H1 (cell line): Measurements from ENCODE around the gene LAPTM4A. TPM values are rescaled to one million over a fixed set of nuclear protein-coding genes. Genes with fewer than 3 reads are reported as not detected.

Experiments used
- CTCF ChIA-PET: fragments of 300-600 bp; sonication (Branson Sonifier 250); formaldehyde crosslinking; loops from one replicate; lab custom pipeline; 2021; ENCODE audit not compliant: partially characterized antibody; lab: Charles Lee
- POLR2A ChIA-PET: fragments of 300-600 bp; sonication (Branson Sonifier 250); formaldehyde crosslinking; loops from one replicate; lab custom pipeline; 2021; ENCODE audit warnings: inconsistent platforms; ENCODE audit not compliant: partially characterized antibody; lab: Charles Lee
- DNase-seq, 2 experiments: peaks; one replicate each; pipeline versions ENCODE4 v3.0.0 to v3.0.0-alpha.2; 2010 to 2022; ENCODE audit warnings: low spot score in 2 of 2, low read depth in 1 of 2, mixed read lengths in 1 of 2
- FAIRE-seq: peaks from 2 replicates; lab custom pipeline; 2011; peaks lifted over from hg19 to GRCh38; lab: Jason Lieb, UNC
- H2AFZ ChIP-seq: 2 replicates; pipeline ENCODE4 v1.8.1; 2012; ENCODE audit warnings: low read length, inconsistent platforms
- H2AK5ac ChIP-seq: 2 replicates; pipeline ENCODE4 v1.6.1; 2013; ENCODE audit warnings: low read depth, low read length
- H2BK120ac ChIP-seq: replicated peaks from 2 replicates; pipeline ENCODE3; 2013; ENCODE audit warnings: low read depth, low read length, inconsistent platforms
- H2BK12ac ChIP-seq: 2 replicates; pipeline ENCODE4 v1.6.1; 2013; ENCODE audit warnings: low read depth, low read length
- H2BK15ac ChIP-seq: 2 replicates; pipeline ENCODE4 v1.6.1; 2013; ENCODE audit warnings: low read length
- H2BK20ac ChIP-seq: 2 replicates; pipeline ENCODE4 v1.6.1; 2013; ENCODE audit warnings: low read length
- H2BK5ac ChIP-seq: 2 replicates; pipeline ENCODE4 v1.6.1; 2013; ENCODE audit warnings: low read depth, low read length
- H3K14ac ChIP-seq: 2 replicates; pipeline ENCODE4 v1.6.1; 2013; ENCODE audit warnings: inconsistent platforms; ENCODE audit not compliant: insufficient read length
- H3K18ac ChIP-seq: 2 replicates; pipeline ENCODE4 v1.6.1; 2013; ENCODE audit warnings: low read length; ENCODE audit errors: extremely low read depth
- H3K23ac ChIP-seq: 2 replicates; pipeline ENCODE4 v1.6.1; 2013; ENCODE audit warnings: inconsistent platforms; ENCODE audit not compliant: insufficient read length
- H3K23me2 ChIP-seq: 2 replicates; pipeline ENCODE4 v1.6.1; 2013; ENCODE audit warnings: low read depth, low read length
- H3K27ac ChIP-seq: 2 replicates; pipeline ENCODE4 v1.6.1; 2011; ENCODE audit warnings: low read depth, low read length, inconsistent platforms
- H3K27me3 ChIP-seq, 4 experiments: replicated peaks in 1 of 4; 1 replicate in 1 of 4; 2 replicates in 3 of 4; pipeline versions ENCODE4 v1.6.1 to v1.8.1; 2011 to 2013; ENCODE audit warnings: low read length in 3 of 4, mild to moderate bottlenecking in 3 of 4, inconsistent platforms in 2 of 4, mixed read lengths in 2 of 4, moderate library complexity in 1 of 4; ENCODE audit not compliant: control insufficient read depth in 3 of 4, insufficient read depth in 3 of 4; ENCODE audit errors: extremely low read depth in 1 of 4
- H3K36me3 ChIP-seq, 4 experiments: 2 replicates each; pipeline versions ENCODE4 v1.6.1 to v1.8.1; 2011 to 2013; ENCODE audit warnings: mild to moderate bottlenecking in 4 of 4, low read length in 3 of 4, moderate library complexity in 2 of 4, control low read depth in 1 of 4, inconsistent platforms in 1 of 4; ENCODE audit not compliant: insufficient read depth in 4 of 4, control insufficient read depth in 2 of 4
- H3K4ac ChIP-seq: replicated peaks from 2 replicates; pipeline ENCODE3; 2013; ENCODE audit warnings: low read length, low read depth, mixed read lengths, inconsistent platforms; ENCODE audit not compliant: insufficient read length
- H3K4me1 ChIP-seq, 4 experiments: replicated peaks in 1 of 4; 1 replicate in 1 of 4; 2 replicates in 3 of 4; pipeline versions ENCODE4 v1.6.1 to v1.8.1; 2011 to 2013; ENCODE audit warnings: low read length in 3 of 4, inconsistent platforms in 2 of 4, mixed read lengths in 1 of 4; ENCODE audit not compliant: insufficient read depth in 4 of 4, control insufficient read depth in 3 of 4
- H3K4me2 ChIP-seq, 2 experiments: 2 replicates each; pipeline versions ENCODE4 v1.6.1 to v1.8.1; 2011 to 2013; ENCODE audit warnings: low read depth in 2 of 2, low read length in 2 of 2, control low read depth in 1 of 2, inconsistent platforms in 1 of 2, mild to moderate bottlenecking in 1 of 2; ENCODE audit not compliant: insufficient read depth in 1 of 2
- H3K4me3 ChIP-seq, 4 experiments: fragments of 200-600, 300-600 bp in 1 of 4; sonication (generic), shearing (Covaris generic), sonication (Bioruptor Twin) in 1 of 4; 2 replicates each; pipeline versions ENCODE4 v1.5.1 to v1.8.1; 2011 to 2016; ENCODE audit warnings: low read length in 4 of 4, low read depth in 3 of 4, control low read depth in 2 of 4, inconsistent platforms in 2 of 4, mild to moderate bottlenecking in 2 of 4, mixed read lengths in 1 of 4, moderate library complexity in 1 of 4; ENCODE audit not compliant: insufficient read depth in 2 of 4; ENCODE audit errors: extremely low read depth in 1 of 4
- H3K56ac ChIP-seq: replicated peaks from 2 replicates; pipeline ENCODE3; 2013; ENCODE audit warnings: low read depth, mild to moderate bottlenecking, mixed read lengths, low read length, inconsistent platforms; ENCODE audit not compliant: insufficient read length
- H3K79me1 ChIP-seq: 2 replicates; pipeline ENCODE4 v1.6.1; 2013; ENCODE audit warnings: low read depth, low read length, control low read depth
- H3K79me2 ChIP-seq, 2 experiments: 2 replicates each; pipeline versions ENCODE4 v1.6.1 to v1.8.1; 2012 to 2013; ENCODE audit warnings: low read length in 2 of 2, mild to moderate bottlenecking in 2 of 2, inconsistent platforms in 1 of 2; ENCODE audit not compliant: insufficient read depth in 2 of 2, control insufficient read depth in 1 of 2
- H3K9ac ChIP-seq, 4 experiments: replicated peaks in 1 of 4; 1 replicate in 1 of 4; 2 replicates in 3 of 4; pipeline versions ENCODE4 v1.6.1 to v1.8.1; 2011 to 2013; ENCODE audit warnings: low read depth in 3 of 4, low read length in 3 of 4, control low read depth in 2 of 4, mild to moderate bottlenecking in 2 of 4, moderate library complexity in 2 of 4, inconsistent platforms in 1 of 4; ENCODE audit errors: extremely low read depth in 1 of 4
- H3K9me3 ChIP-seq, 2 experiments: 2 replicates each; pipeline versions ENCODE4 v1.6.1 to v1.8.1; 2012 to 2013; ENCODE audit warnings: mild to moderate bottlenecking in 2 of 2, moderate library complexity in 2 of 2, control low read depth in 1 of 2, inconsistent platforms in 1 of 2, low read depth in 1 of 2, low read length in 1 of 2, mixed read lengths in 1 of 2; ENCODE audit not compliant: insufficient read depth in 2 of 2
- H4K20me1 ChIP-seq, 2 experiments: replicated peaks in 1 of 2; 2 replicates each; pipeline versions ENCODE3 to v1.8.1; 2011 to 2013; ENCODE audit warnings: inconsistent platforms in 2 of 2, low read length in 2 of 2, mild to moderate bottlenecking in 1 of 2; ENCODE audit not compliant: insufficient read depth in 2 of 2, control insufficient read depth in 1 of 2
- H4K5ac ChIP-seq: 2 replicates; pipeline ENCODE4 v1.6.1; 2013; ENCODE audit warnings: low read length, low read depth, mixed read lengths, inconsistent platforms; ENCODE audit not compliant: insufficient read length
- H4K8ac ChIP-seq: 2 replicates; pipeline ENCODE4 v1.8.0; 2013; ENCODE audit warnings: mild to moderate bottlenecking, moderate library complexity, low read length, inconsistent platforms; ENCODE audit not compliant: insufficient read depth; ENCODE audit errors: extremely low read depth
- H4K91ac ChIP-seq: replicated peaks from 2 replicates; pipeline ENCODE3; 2013; ENCODE audit warnings: low read length, mixed read lengths, inconsistent platforms; ENCODE audit not compliant: insufficient read length
- CBX8 ChIP-seq: fragments of 300-800, 300-1000 bp; sonication (generic); IDR thresholded peaks from 2 replicates; pipeline ENCODE4 v1.7.1; 2016; ENCODE audit warnings: low read depth, low read length, borderline replicate concordance
- EP300 ChIP-seq, 2 experiments: IDR thresholded peaks; 1 replicate in 1 of 2; 2 replicates in 1 of 2; pipeline ENCODE4 v1.6.1; 2011 to 2012; ENCODE audit warnings: low read depth in 2 of 2, low read length in 2 of 2, mild to moderate bottlenecking in 2 of 2, borderline replicate concordance in 1 of 2, inconsistent platforms in 1 of 2, moderate library complexity in 1 of 2
- JUN ChIP-seq: IDR thresholded peaks from 2 replicates; pipeline ENCODE4 v1.6.1; 2011; ENCODE audit warnings: low read depth, mild to moderate bottlenecking, improper control_type of control experiment, low read length
- PHF8 ChIP-seq: fragments of 200-600 bp; sonication (generic); conservative IDR thresholded peaks from 2 replicates; pipeline ENCODE4 v1.7.1; 2012; ENCODE audit warnings: low read depth, mild to moderate bottlenecking, inconsistent platforms, low read length, moderate library complexity
- POLR2A ChIP-seq, 2 experiments: IDR thresholded peaks; 1 replicate in 1 of 2; 2 replicates in 1 of 2; pipeline ENCODE4 v1.6.1; 2011; ENCODE audit warnings: low read depth in 2 of 2, low read length in 2 of 2, mild to moderate bottlenecking in 2 of 2; ENCODE audit errors: control extremely low read depth in 1 of 2
- SP1 ChIP-seq: IDR thresholded peaks from 2 replicates; pipeline ENCODE4 v1.6.1; 2011; ENCODE audit warnings: low read depth, low read length
- SRF ChIP-seq: IDR thresholded peaks from 2 replicates; pipeline ENCODE4 v1.6.1; 2011; ENCODE audit warnings: mild to moderate bottlenecking, low read depth, low read length, moderate library complexity
- TBP ChIP-seq: IDR thresholded peaks from 2 replicates; pipeline ENCODE4 v1.6.1; 2011; ENCODE audit warnings: low read depth, low read length, improper control_type of control experiment
- WGBS, 2 experiments: shearing (Covaris generic) in 1 of 2; methylation state at CpG; one replicate each; pipeline versions ENCODE4 v1.1.6 to v1.1.7; 2013 to 2015; ENCODE audit warnings: low lambda C conversion rate in 2 of 2, mixed read lengths in 2 of 2, inconsistent platforms in 1 of 2, low coverage in 1 of 2, missing lambda C conversion rate in 1 of 2; ENCODE audit not compliant: insufficient replicate concordance in 2 of 2, insufficient coverage in 1 of 2, insufficient read length in 1 of 2; ENCODE audit errors: extremely low coverage in 1 of 2, missing lambda C conversion rate in 1 of 2; 5-methylcytosine and 5-hydroxymethylcytosine counted together
- polyA plus RNA-seq, 7 experiments: library from polyadenylated mRNA; depleted of rRNA in 3 of 7; stranded (reverse) in 5 of 7; unstranded in 2 of 7; fragments of >200 nt in 5 of 7; fragments of 200-250 nt in 2 of 7; gene quantifications; 1 replicate in 5 of 7; 2 replicates in 1 of 7; 4 replicates in 1 of 7; pipeline versions ENCODE4 v1.2.1 to v1.2.3, GENCODE V29; 2011 to 2013; ENCODE audit warnings: missing spikeins in 2 of 7, mixed read lengths in 2 of 7
- total RNA-seq: library from RNA; stranded (reverse); fragmentation: NEBNext Ultra II Directional; extraction: Animal tissue kit (Norgen Biotek cat#: 25700); gene quantifications from 2 replicates; pipeline ENCODE4 v1.2.1, GENCODE V29; 2021

The LAPTM4A gene
- total and polyA plus RNA-seq, 2 of the 8 experiments (the other 6 are each of a cell fraction or from before 2014, with no cell fraction given): 193 to 419 TPM

- H3K23ac ChIP-seq: no peak overlapping the region
- H2AK5ac ChIP-seq: no peak overlapping the region
- peaks cover 1 to 5% of the 10 kb centered on the region in 2 experiments for H4K20me1 ChIP-seq
- DNase-seq (no peak), FAIRE-seq (no peak)
- no peak overlapping the region; the same call in 1 of the 2 replicates for H2BK5ac ChIP-seq
- H3K36me3 ChIP-seq: no peaks in the 10 kb centered on the region; a peak in 1 of 8 replicates
- POLR2A ChIA-PET: interaction anchor here (0.8 to 2.0 kb wide), 6 partner anchors 9 to 155 kb away, joined by 3 to 6 read pairs (median 4); no protein-coding TSS in a partner anchor
- no peak overlapping the region; the same call in 1 of the 2 replicates for H3K18ac ChIP-seq
- peaks cover 4% of the 10 kb centered on the region; the same call in 1 of the 2 replicates for H3K79me1 ChIP-seq
- no peak overlapping the region for H2AFZ ChIP-seq
- TF ChIP-seq PHF8: no peak; the same call in 1 of the 2 replicates
- TF ChIP-seq SP1: no peak
- TF ChIP-seq CBX8: no peak
- TF ChIP-seq EP300 (IDR thresholded peaks at IDR 0.05; ENCODE audit: borderline replicate concordance in 1 of 2, low read depth in 2 of 2, low read length in 2 of 2): no peak
- peak in 1 of 2 experiments; percentile 5; a peak in 1 of 3 replicates for TF ChIP-seq POLR2A (IDR thresholded peaks at IDR 0.05; ENCODE audit: control extremely low read depth in 1 of 2, low read depth in 2 of 2, low read length in 2 of 2)
- no peak for TF ChIP-seq JUN
- TF ChIP-seq TBP: no peak
- TF ChIP-seq SRF: no peak
- peak overlapping the region; percentile 58 to 97 (median 93) for H3K9ac ChIP-seq
- H3K27me3 ChIP-seq: no peaks in the 10 kb centered on the region
- H2BK15ac ChIP-seq: no peak overlapping the region
- no peak overlapping the region for H3K14ac ChIP-seq
- 0 out of 2 replicates have a peak overlapping the region, but pooled peaks have one; percentile 29 for H3K27ac ChIP-seq
- CTCF ChIA-PET: interaction anchor here (7.5 kb wide), 1 partner anchor 35 kb away, joined by 57 read pairs; no protein-coding TSS in a partner anchor
- WGBS, 2 experiments: 8% methylated on average over 10 of the region's 10 CpGs; no CpG with 5 or more reads in 1 of the 2 experiments
- no peak overlapping the region for H4K8ac ChIP-seq
- peak overlapping the region; percentile 91 to 99 for H3K4me2 ChIP-seq
- H3K79me2 ChIP-seq: peaks cover 19 to 55% of the 10 kb centered on the region in 2 experiments
- H4K5ac ChIP-seq: no peak overlapping the region
- no peak overlapping the region for H4K91ac ChIP-seq
- H3K4me1 ChIP-seq: peaks cover 0 to 5% (median 0%) of the 10 kb centered on the region in 4 experiments; a peak in 3 of 7 replicates
- no peak overlapping the region for H2BK20ac ChIP-seq
- no peak overlapping the region for H2BK12ac ChIP-seq
- no peaks in the 10 kb centered on the region for H3K9me3 ChIP-seq
- peaks cover 10% of the 10 kb centered on the region for H3K23me2 ChIP-seq
- H3K56ac ChIP-seq: no peak overlapping the region
- no peak overlapping the region for H3K4ac ChIP-seq
- H3K4me3 ChIP-seq: peak overlapping the region; percentile 85 to 88 (median 86)
- no peak overlapping the region for H2BK120ac ChIP-seq
Measured at GRCh38 chr2:20050104-20050645, 1.3 kb downstream of the LAPTM4A start.
